ENCODE measurements around the gene SPTBN5.

DNA sequence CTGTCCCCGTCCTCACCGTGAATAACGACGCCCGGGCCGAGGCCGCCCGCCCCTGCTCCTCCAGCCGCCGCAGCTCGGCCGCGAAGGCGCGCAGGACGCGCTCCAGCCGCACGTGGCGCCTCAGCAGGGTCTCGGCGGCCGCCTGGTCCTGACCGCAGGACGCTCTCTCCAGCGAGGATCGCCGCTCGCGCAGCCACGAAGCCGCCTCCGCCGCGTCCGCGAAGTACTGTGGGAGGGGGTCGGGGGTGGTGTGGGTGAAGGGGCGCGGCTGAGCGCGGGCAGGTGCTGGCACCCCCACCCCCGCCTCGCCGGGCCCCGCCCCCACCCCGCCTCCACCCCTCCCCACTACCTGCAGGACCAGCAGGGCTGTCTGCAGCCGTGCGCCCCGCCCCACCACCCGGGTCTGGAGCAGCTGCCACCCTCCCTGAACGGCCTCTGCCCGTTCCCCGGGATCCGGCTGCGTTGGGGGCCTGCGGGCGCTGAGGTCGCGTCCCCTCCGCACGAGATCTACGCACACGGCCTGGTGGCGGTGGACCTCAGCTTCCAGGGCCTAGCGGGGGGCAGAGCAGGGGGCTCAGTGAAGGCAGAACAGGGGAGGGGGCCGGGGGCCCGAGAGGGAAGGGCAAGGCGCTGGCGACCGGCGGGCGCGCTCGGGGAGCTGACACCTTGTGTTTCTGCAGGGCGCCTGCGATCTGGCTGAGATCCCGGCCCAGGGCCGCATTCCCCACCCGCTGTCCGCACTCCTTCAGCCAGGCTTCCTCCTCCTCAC lies 11.7 kb downstream of the SPTBN5 start:
- TF ChIP-seq EZH2 (IDR thresholded peaks at IDR 0.05) (no peak), MAX (IDR thresholded peaks at IDR 0.05) (no peak), EZH2phosphoT487 (IDR thresholded peaks at IDR 0.05; ENCODE audit: borderline replicate concordance) (no peak), YY1 (IDR thresholded peaks at IDR 0.05; ENCODE audit: extremely low read depth, insufficient replicate concordance, low read depth, low read length) (no peak), CTCF (IDR thresholded peaks at IDR 0.05 in 2 of 3, conservative IDR thresholded peaks at IDR 0.05 in 1 of 3; ENCODE audit: borderline replicate concordance in 1 of 3, insufficient read depth in 1 of 3, low read depth in 2 of 3, low read length in 2 of 3) (no peak), ELF1 (IDR thresholded peaks at IDR 0.05; ENCODE audit: borderline replicate concordance, low read depth) (no peak), ZNF274 (IDR thresholded peaks at IDR 0.05; ENCODE audit: low read depth, low read length) (no peak), RAD21 (IDR thresholded peaks at IDR 0.05; ENCODE audit: low read depth) (no peak), CBX3 (IDR thresholded peaks at IDR 0.05; ENCODE audit: low read depth) (no peak), REST (IDR thresholded peaks at IDR 0.05; ENCODE audit: low read depth) (no peak)
- TF ChIP-seq, protein P1, sequence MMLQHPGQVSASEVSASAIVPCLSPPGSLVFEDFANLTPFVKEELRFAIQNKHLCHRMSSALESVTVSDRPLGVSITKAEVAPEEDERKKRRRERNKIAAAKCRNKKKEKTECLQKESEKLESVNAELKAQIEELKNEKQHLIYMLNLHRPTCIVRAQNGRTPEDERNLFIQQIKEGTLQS (IDR thresholded peaks at IDR 0.05) = no peak

Data from HCT116 (cell line).